IPS-NIHi11 (cell line): ENCODE results near the gene REEP6.

ENCODE experiments used
- DNase-seq: peaks from one replicate; pipeline ENCODE4 v3.0.0; 2012; ENCODE audit warnings: mixed read lengths, low spot score

Gene REEP6

GRCh38 chr19:1456121-1456900, 34.7 kb upstream of the REEP6 start:
- DNase-seq = no peak

- DNase-seq = peak; percentile 60
Measured at GRCh38 chr19:1457031-1457739, 33.8 kb upstream of the REEP6 start.

- DNase-seq = no peak
Measured at GRCh38 chr19:1457892-1458291, 33.1 kb upstream of the REEP6 start.

GRCh38 chr19:1459479-1459878, 31.5 kb upstream of the REEP6 start:
- no peak for DNase-seq

- no peak for DNase-seq
Measured at GRCh38 chr19:1460033-1460995, 30.7 kb upstream of the REEP6 start.

- no peak for DNase-seq
Measured at GRCh38 chr19:1461862-1462261, 29.1 kb upstream of the REEP6 start.

GRCh38 chr19:1465191-1466016, 25.6 kb upstream of the REEP6 start:
- peak; percentile 78 for DNase-seq

- DNase-seq = no peak
Measured at GRCh38 chr19:1466018-1466460, 24.9 kb upstream of the REEP6 start.

GRCh38 chr19:1466461-1467214, 24.3 kb upstream of the REEP6 start:
- no peak for DNase-seq

- DNase-seq = no peak
Measured at GRCh38 chr19:1467215-1467489, 23.8 kb upstream of the REEP6 start.

- no peak for DNase-seq
Measured at GRCh38 chr19:1467490-1468273, 23.3 kb upstream of the REEP6 start.

GRCh38 chr19:1468274-1468820, 22.6 kb upstream of the REEP6 start:
- DNase-seq = no peak

GRCh38 chr19:1468821-1469254, 22.1 kb upstream of the REEP6 start:
- DNase-seq = peak; percentile 61

- DNase-seq = peak; percentile 60
Measured at GRCh38 chr19:1469255-1470054, 21.5 kb upstream of the REEP6 start.

GRCh38 chr19:1470055-1470304, 21.0 kb upstream of the REEP6 start:
- DNase-seq = no peak

- DNase-seq = peak; percentile 82
Measured at GRCh38 chr19:1470305-1471009, 20.5 kb upstream of the REEP6 start.

- DNase-seq = peak; percentile 78
Measured at GRCh38 chr19:1471010-1471514, 19.9 kb upstream of the REEP6 start.

- no peak for DNase-seq
Measured at GRCh38 chr19:1471515-1472160, 19.3 kb upstream of the REEP6 start.
